Measurements from ENCODE around the gene RABL6.

DNA sequence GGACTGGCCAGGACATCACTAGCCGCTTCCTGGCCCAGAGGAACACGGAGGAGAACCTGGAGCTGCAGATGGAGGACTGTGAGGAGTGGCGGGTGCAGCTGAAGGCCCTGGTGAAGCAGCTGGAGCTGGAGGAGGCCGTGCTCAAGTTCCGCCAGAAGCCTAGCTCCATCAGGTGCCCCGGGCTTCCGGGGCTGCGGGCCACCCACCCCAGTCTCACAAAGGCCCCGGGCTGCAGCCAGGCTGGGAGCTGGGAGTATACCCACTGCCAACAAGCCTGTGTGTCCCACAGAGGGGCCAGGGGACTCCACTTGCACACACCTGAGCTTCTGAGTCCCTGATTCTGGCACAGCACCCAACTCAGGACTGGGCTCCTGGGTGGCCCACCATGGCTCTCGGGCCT lies 1.7 kb upstream of the RABL6 start:
- TF ChIP-seq POLR2AphosphoS5 (IDR thresholded peaks at IDR 0.05; ENCODE audit: low read depth) (no peak), GABPA (IDR thresholded peaks at IDR 0.05; ENCODE audit: low read depth) (no peak), SPI1 (IDR thresholded peaks at IDR 0.05; ENCODE audit: borderline replicate concordance, low read depth) (no peak)
- TF ChIP-seq, protein P1, sequence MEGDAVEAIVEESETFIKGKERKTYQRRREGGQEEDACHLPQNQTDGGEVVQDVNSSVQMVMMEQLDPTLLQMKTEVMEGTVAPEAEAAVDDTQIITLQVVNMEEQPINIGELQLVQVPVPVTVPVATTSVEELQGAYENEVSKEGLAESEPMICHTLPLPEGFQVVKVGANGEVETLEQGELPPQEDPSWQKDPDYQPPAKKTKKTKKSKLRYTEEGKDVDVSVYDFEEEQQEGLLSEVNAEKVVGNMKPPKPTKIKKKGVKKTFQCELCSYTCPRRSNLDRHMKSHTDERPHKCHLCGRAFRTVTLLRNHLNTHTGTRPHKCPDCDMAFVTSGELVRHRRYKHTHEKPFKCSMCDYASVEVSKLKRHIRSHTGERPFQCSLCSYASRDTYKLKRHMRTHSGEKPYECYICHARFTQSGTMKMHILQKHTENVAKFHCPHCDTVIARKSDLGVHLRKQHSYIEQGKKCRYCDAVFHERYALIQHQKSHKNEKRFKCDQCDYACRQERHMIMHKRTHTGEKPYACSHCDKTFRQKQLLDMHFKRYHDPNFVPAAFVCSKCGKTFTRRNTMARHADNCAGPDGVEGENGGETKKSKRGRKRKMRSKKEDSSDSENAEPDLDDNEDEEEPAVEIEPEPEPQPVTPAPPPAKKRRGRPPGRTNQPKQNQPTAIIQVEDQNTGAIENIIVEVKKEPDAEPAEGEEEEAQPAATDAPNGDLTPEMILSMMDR (IDR thresholded peaks at IDR 0.05; ENCODE audit: insufficient read depth, low read length): no peak
- TF ChIP-seq, protein P2, sequence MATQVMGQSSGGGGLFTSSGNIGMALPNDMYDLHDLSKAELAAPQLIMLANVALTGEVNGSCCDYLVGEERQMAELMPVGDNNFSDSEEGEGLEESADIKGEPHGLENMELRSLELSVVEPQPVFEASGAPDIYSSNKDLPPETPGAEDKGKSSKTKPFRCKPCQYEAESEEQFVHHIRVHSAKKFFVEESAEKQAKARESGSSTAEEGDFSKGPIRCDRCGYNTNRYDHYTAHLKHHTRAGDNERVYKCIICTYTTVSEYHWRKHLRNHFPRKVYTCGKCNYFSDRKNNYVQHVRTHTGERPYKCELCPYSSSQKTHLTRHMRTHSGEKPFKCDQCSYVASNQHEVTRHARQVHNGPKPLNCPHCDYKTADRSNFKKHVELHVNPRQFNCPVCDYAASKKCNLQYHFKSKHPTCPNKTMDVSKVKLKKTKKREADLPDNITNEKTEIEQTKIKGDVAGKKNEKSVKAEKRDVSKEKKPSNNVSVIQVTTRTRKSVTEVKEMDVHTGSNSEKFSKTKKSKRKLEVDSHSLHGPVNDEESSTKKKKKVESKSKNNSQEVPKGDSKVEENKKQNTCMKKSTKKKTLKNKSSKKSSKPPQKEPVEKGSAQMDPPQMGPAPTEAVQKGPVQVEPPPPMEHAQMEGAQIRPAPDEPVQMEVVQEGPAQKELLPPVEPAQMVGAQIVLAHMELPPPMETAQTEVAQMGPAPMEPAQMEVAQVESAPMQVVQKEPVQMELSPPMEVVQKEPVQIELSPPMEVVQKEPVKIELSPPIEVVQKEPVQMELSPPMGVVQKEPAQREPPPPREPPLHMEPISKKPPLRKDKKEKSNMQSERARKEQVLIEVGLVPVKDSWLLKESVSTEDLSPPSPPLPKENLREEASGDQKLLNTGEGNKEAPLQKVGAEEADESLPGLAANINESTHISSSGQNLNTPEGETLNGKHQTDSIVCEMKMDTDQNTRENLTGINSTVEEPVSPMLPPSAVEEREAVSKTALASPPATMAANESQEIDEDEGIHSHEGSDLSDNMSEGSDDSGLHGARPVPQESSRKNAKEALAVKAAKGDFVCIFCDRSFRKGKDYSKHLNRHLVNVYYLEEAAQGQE (IDR thresholded peaks at IDR 0.05; ENCODE audit: insufficient replicate concordance, low read depth): no peak
